Activated CD4-positive, alpha-beta T cell treated with anti-CD3 and anti-CD28 coated beads, Interleukin-2, amount 50 U/mL, for 24 hours (primary cell): ENCODE results near the gene RING1.

Experiments
- DNase-seq, 2 donors: peaks; one replicate each; pipeline ENCODE4 v3.0.0-alpha.2; 2020; ENCODE audit warnings: low read depth in 1 of 2, low spot score in 1 of 2

The RING1 gene

GRCh38 chr6:33208091-33208967, at the start of gene RING1:
RING1 (plus strand) TSS chr6:33208500; CDS start chr6:33208823, 323 bp downstream.
- peak; percentile 74 to 76 for DNase-seq

DNA sequence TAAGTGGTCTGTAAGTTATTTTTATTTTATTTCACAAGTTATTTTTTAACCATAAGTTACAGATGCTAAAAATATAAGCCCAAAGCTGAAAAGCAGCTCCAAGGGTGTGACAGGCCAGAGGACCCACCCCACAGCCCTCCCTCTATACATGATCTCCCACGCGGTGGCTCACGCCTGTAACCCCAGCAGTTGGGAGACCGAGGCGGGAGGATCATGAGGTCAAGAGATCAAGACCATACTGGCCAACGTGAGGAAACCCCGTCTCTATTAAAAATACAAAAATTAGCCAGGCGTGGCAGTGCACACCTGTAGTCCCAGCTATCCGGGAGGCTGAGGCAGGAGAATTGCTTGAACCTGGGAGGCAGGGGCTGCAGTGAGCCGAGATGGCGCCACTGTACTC, 48.2 kb upstream of the RING1 start:
- DNase-seq, result no peak

DNA sequence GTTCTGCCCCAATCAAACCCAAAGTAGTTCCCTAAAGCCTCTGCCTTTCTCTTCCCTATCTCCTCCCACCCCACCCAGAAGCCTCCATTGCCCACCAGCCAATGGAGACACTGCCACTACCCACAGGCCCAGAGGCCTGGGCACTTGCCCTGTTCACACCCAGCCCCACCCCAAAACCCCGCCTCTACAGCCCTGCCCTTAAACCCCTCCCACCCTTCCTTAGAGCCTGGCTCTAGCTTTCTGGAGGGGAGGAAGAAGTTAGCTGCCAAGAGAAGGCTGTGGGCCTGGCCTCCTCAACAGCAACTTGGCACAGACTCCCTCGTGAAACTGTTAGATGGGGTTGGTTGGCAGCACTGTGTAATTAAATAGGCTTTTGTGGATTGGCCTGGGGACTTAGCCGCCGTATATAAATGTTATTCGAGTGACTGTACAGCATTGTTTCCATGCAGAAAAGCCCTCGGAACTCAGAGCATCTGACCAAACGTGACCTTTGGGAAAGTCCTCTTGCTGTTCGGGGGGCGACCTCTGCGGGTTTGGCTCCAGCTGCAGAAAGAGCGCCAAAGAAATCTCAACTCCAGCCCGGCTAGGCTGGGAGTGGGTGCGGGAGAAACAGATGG, 47.5 kb upstream of the RING1 start:
- no peak for DNase-seq

GRCh38 chr6:33161354-33162331, 46.7 kb upstream of the RING1 start:
- peak; percentile 72 to 76 for DNase-seq

GRCh38 chr6:33163540-33163939, 44.8 kb upstream of the RING1 start:
- no peak for DNase-seq

GRCh38 chr6:33164176-33164575, 44.1 kb upstream of the RING1 start:
- DNase-seq, result no peak

- DNase-seq, result no peak
These were observed 43.5 kb upstream of the RING1 start for GRCh38 chr6:33164665-33165373.

GRCh38 chr6:33165581-33166258, 42.6 kb upstream of the RING1 start:
- DNase-seq, result no peak

- DNase-seq, result no peak
These were observed 41.9 kb upstream of the RING1 start for GRCh38 chr6:33166363-33166762.

- no peak for DNase-seq
These were observed 41.5 kb upstream of the RING1 start for GRCh38 chr6:33166811-33167210.

DNA sequence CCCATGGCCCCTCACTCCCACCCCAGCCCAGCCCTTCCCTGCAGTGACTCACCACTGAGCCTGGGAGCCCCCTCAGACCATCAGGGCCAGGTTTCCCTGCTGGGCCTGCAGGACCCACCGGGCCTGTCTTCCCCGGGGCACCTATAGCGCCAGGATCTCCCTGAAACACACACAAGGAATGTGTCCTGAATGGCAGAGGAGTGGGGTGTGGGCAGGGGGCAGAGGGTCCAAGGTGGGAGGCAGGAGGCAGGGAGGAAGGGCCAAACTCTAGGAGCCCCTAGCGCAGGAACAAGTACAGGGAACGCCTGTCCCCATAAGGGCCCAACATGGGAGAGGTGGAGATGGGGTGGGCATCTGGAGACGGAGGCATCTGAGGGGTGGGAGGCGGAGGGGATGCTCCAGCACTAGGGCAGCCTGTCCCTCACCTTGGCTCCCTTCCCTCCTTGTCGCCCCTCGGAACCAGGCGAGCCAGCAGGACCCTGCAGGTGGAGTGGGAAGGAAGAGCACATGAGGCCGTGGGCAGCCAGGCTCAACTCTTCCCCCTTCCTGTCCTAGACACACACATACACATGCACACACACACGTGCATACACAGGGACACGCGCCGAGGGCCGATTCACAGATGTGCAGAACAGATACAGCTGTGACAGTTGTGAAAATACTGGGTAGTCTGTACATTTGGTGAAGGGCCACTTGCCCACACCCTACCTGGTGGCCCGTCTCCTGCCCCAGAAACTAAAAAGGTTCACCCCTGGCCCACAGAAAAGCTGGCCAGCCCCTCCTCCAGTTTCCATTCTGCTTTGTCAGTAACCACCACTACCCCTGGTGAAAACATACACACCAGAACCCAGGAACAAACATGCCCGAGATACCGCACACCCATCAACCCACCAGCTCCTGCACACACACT, 40.7 kb upstream of the RING1 start:
- DNase-seq, result no peak

GRCh38 chr6:33168284-33168601, 40.1 kb upstream of the RING1 start:
- no peak for DNase-seq

- DNase-seq, result no peak
These were observed 39.7 kb upstream of the RING1 start for GRCh38 chr6:33168639-33169038.

DNA sequence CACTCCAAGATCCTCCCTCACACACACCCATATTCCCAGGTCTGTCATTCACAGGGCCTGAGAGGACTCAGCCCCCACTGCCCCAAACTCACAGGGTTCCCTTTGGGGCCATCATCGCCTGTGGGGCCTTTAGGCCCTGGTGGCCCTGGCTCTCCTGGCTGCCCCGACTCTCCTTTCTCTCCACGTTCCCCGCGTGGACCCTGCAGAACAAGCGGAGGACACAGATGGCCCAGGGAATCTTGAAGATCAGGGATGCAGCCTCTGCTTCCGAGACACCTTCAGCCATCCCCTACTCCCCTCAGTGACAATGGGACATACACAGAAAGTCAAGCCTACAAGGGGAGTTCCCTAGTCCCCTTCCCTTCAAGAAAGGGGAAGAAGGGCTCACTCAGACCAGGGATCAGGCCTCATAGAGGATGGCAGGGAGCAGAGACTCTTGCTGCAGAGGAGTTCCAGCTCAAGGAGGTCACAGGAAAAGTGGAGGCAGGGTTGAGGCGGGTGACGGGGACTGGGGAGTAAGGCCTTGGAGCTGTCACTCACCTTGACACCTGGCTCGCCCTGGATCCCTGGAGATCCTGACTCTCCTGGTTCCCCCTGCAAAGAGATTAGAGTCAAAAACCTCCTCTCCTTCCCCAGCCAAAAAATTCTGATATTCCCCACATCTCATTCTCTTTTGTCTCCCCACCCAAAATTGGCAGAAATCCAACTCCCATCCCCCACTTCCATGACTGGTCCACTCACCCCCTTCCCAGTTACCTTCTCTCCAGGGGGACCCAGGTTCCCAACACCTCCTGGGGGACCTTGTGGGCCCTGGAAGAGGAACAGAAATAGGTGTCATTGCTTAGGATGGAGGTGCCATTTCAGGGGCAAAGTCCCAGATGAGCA, 38.8 kb upstream of the RING1 start:
- DNase-seq, result no peak

DNA sequence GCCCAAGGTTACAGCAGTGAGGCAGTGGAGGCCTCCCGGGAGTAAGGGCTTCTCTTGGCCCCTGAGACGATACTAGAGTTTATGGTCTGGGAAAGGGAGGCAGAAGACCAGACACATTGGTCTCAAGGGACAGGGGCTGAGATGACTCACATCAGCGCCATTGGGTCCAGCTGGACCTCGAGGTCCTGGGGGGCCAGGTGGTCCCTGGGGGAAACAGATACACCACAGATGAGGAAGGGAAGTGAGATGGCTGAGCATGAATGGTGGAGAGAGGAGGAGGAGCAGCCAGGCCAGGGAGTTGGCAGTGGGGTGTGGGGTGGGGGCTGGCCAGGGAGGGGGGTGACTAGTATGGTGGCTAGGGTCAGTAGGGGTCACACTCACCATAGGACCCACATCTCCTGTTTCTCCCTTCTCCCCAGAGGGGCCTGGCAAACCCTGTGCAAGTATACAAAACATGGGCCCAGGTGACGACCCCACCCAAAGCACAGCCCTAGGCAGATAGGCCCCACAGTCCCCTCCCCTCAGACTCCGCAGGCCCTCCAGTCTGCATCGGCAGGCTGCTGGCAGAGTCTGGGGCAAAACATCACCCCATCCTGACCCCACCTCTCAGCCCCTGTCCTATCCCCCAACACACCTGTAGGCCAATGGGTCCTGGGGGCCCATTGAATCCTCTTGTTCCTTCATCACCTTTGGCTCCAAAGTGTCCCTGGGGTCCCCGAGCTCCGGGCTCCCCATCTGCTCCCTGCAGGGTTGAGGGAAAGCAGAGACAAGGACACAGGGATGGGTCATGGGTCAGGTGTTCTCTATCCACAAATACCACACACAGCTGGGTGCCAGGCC, 37.9 kb upstream of the RING1 start:
- DNase-seq, result no peak

DNA sequence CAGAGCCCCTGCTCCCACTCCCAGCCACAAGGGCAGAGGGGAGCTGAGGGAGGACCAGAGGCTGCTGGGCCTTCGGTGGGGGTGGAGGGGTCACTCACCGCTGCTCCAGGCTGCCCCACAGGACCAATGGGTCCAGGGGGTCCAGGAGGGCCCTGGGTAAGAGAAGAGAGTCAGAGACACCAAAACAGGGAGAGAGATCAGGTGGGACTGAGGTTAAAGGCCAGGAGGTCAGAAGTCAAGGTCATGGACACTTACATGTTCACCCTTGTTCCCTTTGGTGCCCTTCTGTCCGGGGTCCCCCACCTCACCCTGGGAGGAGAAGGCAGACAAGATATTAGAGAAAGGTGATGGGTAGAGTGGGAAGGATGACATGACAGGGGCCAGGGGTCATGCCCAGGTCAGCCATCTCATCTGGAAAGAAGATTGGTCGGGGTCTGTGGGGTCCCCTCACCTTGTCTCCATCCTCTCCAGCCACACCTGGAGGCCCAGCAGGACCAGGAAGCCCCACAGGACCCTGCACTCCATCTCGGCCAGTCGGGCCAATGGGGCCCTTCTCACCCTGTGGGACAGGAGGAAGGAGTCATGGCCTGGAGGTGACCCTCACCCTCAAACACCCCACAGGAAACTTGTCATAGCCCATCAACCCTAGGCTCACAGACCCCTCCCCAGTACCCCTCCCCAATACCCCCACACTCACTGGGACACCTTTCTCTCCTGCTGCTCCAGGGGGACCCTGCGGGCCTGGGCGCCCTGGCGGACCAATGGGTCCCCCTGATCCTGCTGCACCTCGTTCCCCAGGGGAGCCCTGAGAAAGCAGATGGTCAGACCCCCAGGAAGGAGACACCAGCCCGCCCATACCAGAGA, 37.1 kb upstream of the RING1 start:
- DNase-seq, result no peak
